OCI-LY1 (cell line): ENCODE data around the gene HS3ST5.

Experiments
- CTCF ChIP-seq: fragments of 200-600 bp; sonication (generic), shearing (Covaris generic); IDR thresholded peaks from 2 replicates; pipeline ENCODE4 v1.5.1; 2017; ENCODE audit warnings: mild to moderate bottlenecking, antibody characterized with exemption, low read length, moderate library complexity, mixed read lengths
- EZH2 ChIP-seq: fragments of 200-600 bp; sonication (generic), shearing (Covaris generic); IDR thresholded peaks from 2 replicates; pipeline ENCODE4 v1.8.0; 2017; ENCODE audit warnings: borderline replicate concordance, mixed run types, mild to moderate bottlenecking, antibody characterized with exemption, low read length, moderate library complexity, mixed read lengths

- TF ChIP-seq CTCF (no peak), EZH2 (no peak)
Measured at GRCh38 chr6:114075300-114075699, 267.5 kb downstream of the HS3ST5 start.
